SK-N-SH (cell line): Measurements from ENCODE around the gene PDE9A.

Experiments
- CHD2 ChIP-seq: fragments of 150-350 bp; IDR thresholded peaks from 2 replicates; pipeline ENCODE4 v1.6.1; 2018; ENCODE audit warnings: low read length; ENCODE audit not compliant: partially characterized antibody
- EP300 ChIP-seq, 2 experiments: IDR thresholded peaks; 2 replicates each; pipeline versions ENCODE4 v1.4.0 to v1.6.1; 2012; ENCODE audit warnings: borderline replicate concordance in 1 of 2, low read depth in 1 of 2, low read length in 1 of 2
- MEF2A ChIP-seq: IDR thresholded peaks from 2 replicates; pipeline ENCODE4 v1.4.0; 2012; ENCODE audit warnings: low read depth, borderline replicate concordance
- MXI1 ChIP-seq: IDR thresholded peaks from 2 replicates; pipeline ENCODE4 v1.6.1; 2012; ENCODE audit warnings: mild to moderate bottlenecking, low read depth, low read length, improper control_type of control experiment
- RCOR1 ChIP-seq: fragments of 150-350 bp; IDR thresholded peaks from 2 replicates; pipeline ENCODE4 v1.6.1; 2017; ENCODE audit warnings: antibody characterized with exemption, low read length
- RFX5 ChIP-seq: IDR thresholded peaks from 2 replicates; pipeline ENCODE4 v1.6.1; 2012; ENCODE audit warnings: mild to moderate bottlenecking, improper control_type of control experiment, low read length
- YY1 ChIP-seq: IDR thresholded peaks from 2 replicates; pipeline ENCODE4 v1.4.0; 2012; ENCODE audit warnings: low read depth, mild to moderate bottlenecking
- TF ChIP-seq, protein P1 (sequence below): fragments of 200-600 bp; sonication (generic); IDR thresholded peaks from 2 replicates; pipeline ENCODE4 v1.6.1; 2017; ENCODE audit warnings: antibody characterized with exemption, mild to moderate bottlenecking, moderate library complexity
- TF ChIP-seq, protein P2 (sequence below): fragments of 150-350 bp; IDR thresholded peaks from 2 replicates; pipeline ENCODE4 v1.6.1; 2017; ENCODE audit warnings: antibody characterized with exemption, low read length, low read depth, borderline replicate concordance

- TF ChIP-seq MXI1 (no peak), RCOR1 (no peak), YY1 (no peak), CHD2 (no peak), EP300 (IDR thresholded peaks at IDR 0.05; ENCODE audit: borderline replicate concordance in 1 of 2, low read depth in 1 of 2, low read length in 1 of 2) (no peak), RFX5 (no peak), MEF2A (no peak)
- TF ChIP-seq, protein P1, sequence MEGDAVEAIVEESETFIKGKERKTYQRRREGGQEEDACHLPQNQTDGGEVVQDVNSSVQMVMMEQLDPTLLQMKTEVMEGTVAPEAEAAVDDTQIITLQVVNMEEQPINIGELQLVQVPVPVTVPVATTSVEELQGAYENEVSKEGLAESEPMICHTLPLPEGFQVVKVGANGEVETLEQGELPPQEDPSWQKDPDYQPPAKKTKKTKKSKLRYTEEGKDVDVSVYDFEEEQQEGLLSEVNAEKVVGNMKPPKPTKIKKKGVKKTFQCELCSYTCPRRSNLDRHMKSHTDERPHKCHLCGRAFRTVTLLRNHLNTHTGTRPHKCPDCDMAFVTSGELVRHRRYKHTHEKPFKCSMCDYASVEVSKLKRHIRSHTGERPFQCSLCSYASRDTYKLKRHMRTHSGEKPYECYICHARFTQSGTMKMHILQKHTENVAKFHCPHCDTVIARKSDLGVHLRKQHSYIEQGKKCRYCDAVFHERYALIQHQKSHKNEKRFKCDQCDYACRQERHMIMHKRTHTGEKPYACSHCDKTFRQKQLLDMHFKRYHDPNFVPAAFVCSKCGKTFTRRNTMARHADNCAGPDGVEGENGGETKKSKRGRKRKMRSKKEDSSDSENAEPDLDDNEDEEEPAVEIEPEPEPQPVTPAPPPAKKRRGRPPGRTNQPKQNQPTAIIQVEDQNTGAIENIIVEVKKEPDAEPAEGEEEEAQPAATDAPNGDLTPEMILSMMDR = no peak
- TF ChIP-seq, protein P2, sequence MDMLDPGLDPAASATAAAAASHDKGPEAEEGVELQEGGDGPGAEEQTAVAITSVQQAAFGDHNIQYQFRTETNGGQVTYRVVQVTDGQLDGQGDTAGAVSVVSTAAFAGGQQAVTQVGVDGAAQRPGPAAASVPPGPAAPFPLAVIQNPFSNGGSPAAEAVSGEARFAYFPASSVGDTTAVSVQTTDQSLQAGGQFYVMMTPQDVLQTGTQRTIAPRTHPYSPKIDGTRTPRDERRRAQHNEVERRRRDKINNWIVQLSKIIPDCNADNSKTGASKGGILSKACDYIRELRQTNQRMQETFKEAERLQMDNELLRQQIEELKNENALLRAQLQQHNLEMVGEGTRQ = no peak
Measured at GRCh38 chr21:42653231-42654061, at the start of gene PDE9A.
